SK-N-SH (cell line): ENCODE results near the gene TCHP. TPM values are rescaled to one million over a fixed set of nuclear protein-coding genes. Genes with fewer than 3 reads are reported as not detected.

Source experiments
- CTCF ChIA-PET: fragments of 300-600, 350-600 bp; formaldehyde crosslinking; extraction: SDS; loops from one replicate; lab custom pipeline; 2021; lab: Yijun Ruan, JAX
- POLR2A ChIA-PET: fragments of 350-600 bp; sonication (Branson Sonifier 250); formaldehyde crosslinking; extraction: SDS; loops from one replicate; lab custom pipeline; 2020; ENCODE audit warnings: antibody characterized with exemption, inconsistent platforms; lab: Yijun Ruan, JAX
- DNase-seq: peaks from one replicate; pipeline ENCODE4 v3.0.0; 2012
- H2AFZ ChIP-seq: fragments of 200-600 bp; sonication (generic); 2 replicates; pipeline ENCODE4 v1.8.1; 2016; ENCODE audit warnings: antibody characterized with exemption, mild to moderate bottlenecking, low read depth
- H3F3A ChIP-seq: fragments of 200-600 bp; sonication (generic); replicated peaks from 2 replicates; pipeline ENCODE3; 2016; ENCODE audit warnings: antibody characterized with exemption, mild to moderate bottlenecking; ENCODE audit not compliant: insufficient read depth
- H3K27ac ChIP-seq, 2 experiments: fragments of 200-500 bp in 1 of 2; fragments of 200-600 bp in 1 of 2; sonication (Bioruptor generic) in 1 of 2; sonication (generic), shearing (Covaris generic) in 1 of 2; 2 replicates each; pipeline versions ENCODE4 v1.5.1 to v1.6.1; 2014 to 2016; ENCODE audit warnings: low read depth in 2 of 2, inconsistent platforms in 1 of 2, low read length in 1 of 2, mild to moderate bottlenecking in 1 of 2, mixed read lengths in 1 of 2
- H3K27me3 ChIP-seq: fragments of 200-600 bp; sonication (generic), shearing (Covaris generic); 2 replicates; pipeline ENCODE4 v1.6.1; 2016; ENCODE audit warnings: mixed run types; ENCODE audit not compliant: insufficient read depth
- H3K36me3 ChIP-seq, 2 experiments: fragments of 200-500 bp in 1 of 2; fragments of 200-600 bp in 1 of 2; sonication (Bioruptor generic) in 1 of 2; sonication (generic) in 1 of 2; replicated peaks in 1 of 2; 2 replicates each; pipeline versions ENCODE3 to v1.5.1; 2014 to 2016; ENCODE audit warnings: low read length in 1 of 2, mild to moderate bottlenecking in 1 of 2; ENCODE audit not compliant: insufficient read depth in 2 of 2, control insufficient read depth in 1 of 2
- H3K4me1 ChIP-seq, 2 experiments: fragments of 200-500 bp in 1 of 2; fragments of 200-600 bp in 1 of 2; sonication (Bioruptor generic) in 1 of 2; sonication (generic), shearing (Covaris generic) in 1 of 2; 2 replicates each; pipeline versions ENCODE4 v1.5.1 to v1.6.1; 2014 to 2016; ENCODE audit warnings: low read depth in 1 of 2, low read length in 1 of 2, mixed run types in 1 of 2; ENCODE audit not compliant: insufficient read depth in 2 of 2, control insufficient read depth in 1 of 2
- H3K4me2 ChIP-seq: fragments of 200-600 bp; sonication (generic), shearing (Covaris generic); 2 replicates; pipeline ENCODE4 v1.6.1; 2017; ENCODE audit warnings: mixed run types
- H3K4me3 ChIP-seq, 2 experiments: fragments of 200-500 bp in 1 of 2; fragments of 200-600 bp in 1 of 2; sonication (Bioruptor generic) in 1 of 2; sonication (generic), shearing (Covaris generic) in 1 of 2; 2 replicates each; pipeline versions ENCODE4 v1.5.1 to v1.8.1; 2014 to 2016; ENCODE audit warnings: low read depth in 2 of 2, inconsistent platforms in 1 of 2, low read length in 1 of 2, mild to moderate bottlenecking in 1 of 2, mixed read lengths in 1 of 2, moderate library complexity in 1 of 2
- H3K79me2 ChIP-seq: fragments of 200-600 bp; sonication (generic); 2 replicates; pipeline ENCODE4 v1.8.1; 2017; ENCODE audit warnings: mild to moderate bottlenecking; ENCODE audit not compliant: insufficient read depth
- H3K9ac ChIP-seq: fragments of 200-600 bp; sonication (generic); 2 replicates; pipeline ENCODE4 v1.6.1; 2017; ENCODE audit warnings: mixed run types
- H3K9me2 ChIP-seq: fragments of 200-600 bp; sonication (generic); 2 replicates; pipeline ENCODE4 v1.6.1; 2017; ENCODE audit warnings: mixed run types
- H3K9me3 ChIP-seq: fragments of 200-600 bp; sonication (generic); 2 replicates; pipeline ENCODE4 v1.6.1; 2017; ENCODE audit warnings: mixed run types, mild to moderate bottlenecking, moderate library complexity
- H4K20me1 ChIP-seq: fragments of 200-600 bp; sonication (generic); 2 replicates; pipeline ENCODE4 v1.6.1; 2017; ENCODE audit warnings: mild to moderate bottlenecking, mixed run types; ENCODE audit not compliant: insufficient read depth
- CHD2 ChIP-seq: fragments of 150-350 bp; IDR thresholded peaks from 2 replicates; pipeline ENCODE4 v1.6.1; 2018; ENCODE audit warnings: low read length; ENCODE audit not compliant: partially characterized antibody
- ELF1 ChIP-seq: IDR thresholded peaks from 2 replicates; pipeline ENCODE4 v1.4.0; 2012
- FOSL2 ChIP-seq: IDR thresholded peaks from 2 replicates; pipeline ENCODE4 v1.4.0; 2012; ENCODE audit warnings: low read depth, mild to moderate bottlenecking, moderate library complexity, borderline replicate concordance
- FOXJ3 ChIP-seq: sonication (generic); formaldehyde crosslinking; IDR thresholded peaks from 2 replicates; pipeline ENCODE4 v1.5.1; 2020; ENCODE audit warnings: mild to moderate bottlenecking, missing genetic modification reagents
- GATA2 ChIP-seq: sonication (generic); formaldehyde crosslinking; IDR thresholded peaks from 2 replicates; pipeline ENCODE4 v1.5.0; 2020; ENCODE audit warnings: mild to moderate bottlenecking, missing genetic modification reagents
- IRF3 ChIP-seq: fragments of 150-350 bp; IDR thresholded peaks from 2 replicates; pipeline ENCODE4 v1.6.1; 2016; ENCODE audit warnings: mild to moderate bottlenecking, low read depth, low read length
- MAX ChIP-seq: IDR thresholded peaks from 2 replicates; pipeline ENCODE4 v1.4.0; 2012; ENCODE audit warnings: low read depth
- NRF1 ChIP-seq: IDR thresholded peaks from 2 replicates; pipeline ENCODE4 v1.6.1; 2012; ENCODE audit warnings: low read depth, mild to moderate bottlenecking, low read length
- RAD21 ChIP-seq: IDR thresholded peaks from 2 replicates; pipeline ENCODE4 v1.6.1; 2012; ENCODE audit warnings: mild to moderate bottlenecking, low read length
- REST ChIP-seq: IDR thresholded peaks from 2 replicates; pipeline ENCODE4 v1.6.1; 2012; ENCODE audit warnings: mild to moderate bottlenecking, low read depth, low read length, moderate library complexity
- SIN3A ChIP-seq: IDR thresholded peaks from 2 replicates; pipeline ENCODE4 v1.6.1; 2012; ENCODE audit warnings: low read depth, mild to moderate bottlenecking, low read length, moderate library complexity, borderline replicate concordance
- SMC3 ChIP-seq: IDR thresholded peaks from 2 replicates; pipeline ENCODE4 v1.6.1; 2012; ENCODE audit warnings: low read depth, low read length, improper control_type of control experiment
- TCF12 ChIP-seq: IDR thresholded peaks from 2 replicates; pipeline ENCODE4 v1.4.0; 2012
- TEAD4 ChIP-seq: IDR thresholded peaks from 2 replicates; pipeline ENCODE4 v1.4.0; 2012; ENCODE audit warnings: mild to moderate bottlenecking, borderline replicate concordance; ENCODE audit not compliant: insufficient read depth
- USF1 ChIP-seq: IDR thresholded peaks from 2 replicates; pipeline ENCODE4 v1.4.0; 2012; ENCODE audit warnings: low read depth, borderline replicate concordance
- USF2 ChIP-seq: fragments of 150-350 bp; IDR thresholded peaks from 2 replicates; pipeline ENCODE4 v1.6.1; 2017; ENCODE audit warnings: antibody characterized with exemption, low read length, low read depth, borderline replicate concordance
- ZBTB33 ChIP-seq: IDR thresholded peaks from 2 replicates; pipeline ENCODE4 v1.4.0; 2012; ENCODE audit warnings: low read depth, borderline replicate concordance
- WGBS: methylation state at CpG from one replicate; pipeline ENCODE4 v1.1.6; 2017; ENCODE audit warnings: low lambda C conversion rate; 5-methylcytosine and 5-hydroxymethylcytosine counted together
- polyA plus RNA-seq, 3 experiments: library from polyadenylated mRNA; depleted of rRNA; stranded (reverse); fragments of >200 nt; gene quantifications; 2 replicates each; pipeline ENCODE4 v1.2.3, GENCODE V29; 2012

The TCHP gene
- polyA plus RNA-seq, 1 of the 3 experiments (the other 2 are of a cell fraction) = 37.3 TPM

GRCh38 chr12:109893261-109893995 is 6.6 kb upstream of the TCHP start:
- Histone ChIP-seq H3F3A (peaks cover 10% of the 10 kb centered on the region), H2AFZ (no peak overlapping the region), H4K20me1 (no peaks in the 10 kb centered on the region), H3K9me2 (no peaks in the 10 kb centered on the region), H3K27ac (no peak overlapping the region), H3K4me2 (no peak overlapping the region), H3K4me3 (no peak overlapping the region), H3K27me3 (no peaks in the 10 kb centered on the region), H3K36me3 (no peaks in the 10 kb centered on the region), H3K79me2 (no peaks in the 10 kb centered on the region), H3K9ac (no peak overlapping the region), H3K4me1 (peaks cover 0 to 4% of the 10 kb centered on the region in 2 experiments; a peak in 2 of 4 replicates), H3K9me3 (no peaks in the 10 kb centered on the region)
- WGBS = 59% methylated on average over 7 of the region's 7 CpGs
- no peak for DNase-seq
- TF ChIP-seq TCF12 (no peak), CHD2 (no peak), GATA2 (CRISPR knock-in tag) (no peak), ZBTB33 (no peak), ELF1 (no peak), USF1 (no peak), FOXJ3 (CRISPR knock-in tag) (no peak), SMC3 (no peak), NRF1 (no peak), MAX (no peak), SIN3A (no peak), REST (no peak), RAD21 (no peak), FOSL2 (no peak), USF2 (no peak), TEAD4 (no peak), IRF3 (no peak)
- ChIA-PET CTCF (interaction anchor here (1.4 to 2.5 kb wide), 2 partner anchors 17 to 40 kb away, joined by 3 to 6 read pairs; no protein-coding TSS in a partner anchor), POLR2A (interaction anchor here (0.7 kb wide), 1 partner anchor 49 kb away, joined by 3 read pairs; no protein-coding TSS in a partner anchor)
